Measurements from ENCODE around the gene SH3D19.

Gene SH3D19

GRCh38 chr4:151315212-151315886 lies 10.1 kb downstream of the SH3D19 start:
- no peaks in the 10 kb centered on the region for H3K9me3 ChIP-seq (ENCODE audit: insufficient read depth, low read depth, low read length)
- no peaks in the 10 kb centered on the region for H3K27me3 ChIP-seq (ENCODE audit: insufficient read depth, low read length, poor library complexity, severe bottlenecking)
- H3K4me3 ChIP-seq (ENCODE audit: low read length, poor library complexity, severe bottlenecking), result no peak overlapping the region
- no peaks in the 10 kb centered on the region for H3K36me3 ChIP-seq (ENCODE audit: insufficient read depth, low read length)
- H3F3A ChIP-seq (ENCODE audit: low read depth), result no peaks in the 10 kb centered on the region
- H3K9me2 ChIP-seq (replicated peaks; ENCODE audit: low read depth, low read length), result no peaks in the 10 kb centered on the region
- H3K4me1 ChIP-seq (ENCODE audit: insufficient read depth, low read length, poor library complexity, severe bottlenecking), result peaks cover 4% of the 10 kb centered on the region
- no peak overlapping the region for H3K4me2 ChIP-seq (ENCODE audit: low read depth, low read length, poor library complexity, severe bottlenecking)
- no peaks in the 10 kb centered on the region for H4K20me1 ChIP-seq (ENCODE audit: insufficient read depth, low read length, poor library complexity, severe bottlenecking)
- H2AFZ ChIP-seq (ENCODE audit: low read length), result no peak overlapping the region
- TF ChIP-seq CTCF (conservative IDR thresholded peaks at IDR 0.05; ENCODE audit: low read length) (no peak), EZH2phosphoT487 (IDR thresholded peaks at IDR 0.05; ENCODE audit: borderline replicate concordance) (no peak)
- no peaks in the 10 kb centered on the region for H3K79me2 ChIP-seq (ENCODE audit: insufficient read depth, low read length)
- H3K9ac ChIP-seq (ENCODE audit: low read depth, low read length, poor library complexity, severe bottlenecking), result no peak overlapping the region

DNA sequence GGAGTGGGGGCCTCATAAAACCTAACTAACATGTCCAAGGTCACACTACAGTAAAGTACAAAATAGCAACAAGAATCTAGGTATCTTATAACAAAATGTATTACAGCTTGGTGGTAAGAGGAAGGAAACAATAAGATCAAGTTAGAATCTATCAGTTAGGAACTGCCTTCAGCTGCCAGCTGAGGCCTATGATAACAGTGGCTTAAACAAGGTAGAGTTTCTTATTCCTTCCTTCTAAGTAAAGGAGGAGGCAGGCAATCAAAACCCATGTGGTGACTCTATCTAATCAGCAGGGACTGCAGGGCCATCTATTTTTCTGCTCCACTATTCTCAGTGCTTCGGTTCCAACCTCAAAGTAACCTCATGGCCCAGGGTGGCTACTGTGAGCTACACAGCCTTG lies 10.9 kb downstream of the SH3D19 start:
- H3K36me3 ChIP-seq (ENCODE audit: insufficient read depth, low read length), result no peaks in the 10 kb centered on the region
- H3K9me3 ChIP-seq (ENCODE audit: insufficient read depth, low read depth, low read length), result no peaks in the 10 kb centered on the region
- H3F3A ChIP-seq (ENCODE audit: low read depth), result no peaks in the 10 kb centered on the region
- peak overlapping the region; percentile 38 for H2AFZ ChIP-seq (ENCODE audit: low read length)
- H3K9ac ChIP-seq (ENCODE audit: low read depth, low read length, poor library complexity, severe bottlenecking), result no peak overlapping the region
- no peaks in the 10 kb centered on the region for H4K20me1 ChIP-seq (ENCODE audit: insufficient read depth, low read length, poor library complexity, severe bottlenecking)
- H3K9me2 ChIP-seq (replicated peaks; ENCODE audit: low read depth, low read length), result no peaks in the 10 kb centered on the region
- no peaks in the 10 kb centered on the region for H3K27me3 ChIP-seq (ENCODE audit: insufficient read depth, low read length, poor library complexity, severe bottlenecking)
- no peaks in the 10 kb centered on the region for H3K79me2 ChIP-seq (ENCODE audit: insufficient read depth, low read length)
- TF ChIP-seq EZH2phosphoT487 (IDR thresholded peaks at IDR 0.05; ENCODE audit: borderline replicate concordance) (no peak), CTCF (conservative IDR thresholded peaks at IDR 0.05; ENCODE audit: low read length) (no peak)
- peak overlapping the region; percentile 6 for H3K4me2 ChIP-seq (ENCODE audit: low read depth, low read length, poor library complexity, severe bottlenecking)
- no peak overlapping the region for H3K4me3 ChIP-seq (ENCODE audit: low read length, poor library complexity, severe bottlenecking)
- peaks cover 4% of the 10 kb centered on the region for H3K4me1 ChIP-seq (ENCODE audit: insufficient read depth, low read length, poor library complexity, severe bottlenecking)

DNA sequence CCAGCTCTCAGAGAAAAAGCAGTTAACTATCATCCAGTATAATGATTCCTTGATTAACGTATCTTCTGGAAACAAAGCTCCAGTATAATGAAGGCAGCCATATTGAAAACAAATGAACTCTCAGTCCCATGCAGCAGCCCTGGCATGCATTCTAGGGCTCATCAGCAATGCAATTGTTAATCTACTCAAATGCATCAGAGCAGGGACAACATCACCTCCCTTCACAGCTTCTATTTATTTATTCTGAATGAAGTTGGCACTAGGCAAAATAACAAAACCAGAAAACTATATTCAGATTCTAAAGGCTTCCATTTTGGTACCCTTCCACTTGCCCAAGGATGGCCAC lies 11.4 kb downstream of the SH3D19 start:
- TF ChIP-seq EZH2phosphoT487 (IDR thresholded peaks at IDR 0.05; ENCODE audit: borderline replicate concordance) (no peak), CTCF (conservative IDR thresholded peaks at IDR 0.05; ENCODE audit: low read length) (no peak)
- Histone ChIP-seq H3K9me2 (replicated peaks; ENCODE audit: low read depth, low read length) (no peaks in the 10 kb centered on the region), H4K20me1 (ENCODE audit: insufficient read depth, low read length, poor library complexity, severe bottlenecking) (no peaks in the 10 kb centered on the region), H3K4me1 (ENCODE audit: insufficient read depth, low read length, poor library complexity, severe bottlenecking) (peaks cover 4% of the 10 kb centered on the region), H3K4me3 (ENCODE audit: low read length, poor library complexity, severe bottlenecking) (no peak overlapping the region), H3K79me2 (ENCODE audit: insufficient read depth, low read length) (no peaks in the 10 kb centered on the region), H3K9me3 (ENCODE audit: insufficient read depth, low read depth, low read length) (no peaks in the 10 kb centered on the region), H2AFZ (ENCODE audit: low read length) (peak overlapping the region; percentile 38), H3K4me2 (ENCODE audit: low read depth, low read length, poor library complexity, severe bottlenecking) (peak overlapping the region; percentile 6), H3K36me3 (ENCODE audit: insufficient read depth, low read length) (no peaks in the 10 kb centered on the region), H3K9ac (ENCODE audit: low read depth, low read length, poor library complexity, severe bottlenecking) (no peak overlapping the region), H3F3A (ENCODE audit: low read depth) (no peaks in the 10 kb centered on the region), H3K27me3 (ENCODE audit: insufficient read depth, low read length, poor library complexity, severe bottlenecking) (no peaks in the 10 kb centered on the region)

Data from Loucy (cell line).